GM21381 (cell line): ENCODE results near the gene ETHE1.
"Not testable (repeated sequence)": the region's sequence is repeated elsewhere in the genome, so short reads cannot be mapped to it uniquely, and the experiment has no call there.

ENCODE experiments used
- ATAC-seq: cut with Tn5 transposase; IDR thresholded peaks from one replicate; pipeline ENCODE4 v1.9.1; 2021; ENCODE audit warnings: mild to moderate bottlenecking, moderate library complexity; ENCODE audit not compliant: unreplicated experiment

The ETHE1 gene

GRCh38 chr19:43552616-43553015, 25.6 kb upstream of the ETHE1 start:
- ATAC-seq = no peak

- no peak for ATAC-seq
Observed at GRCh38 chr19:43552198-43552450, 25.1 kb upstream of the ETHE1 start.

DNA sequence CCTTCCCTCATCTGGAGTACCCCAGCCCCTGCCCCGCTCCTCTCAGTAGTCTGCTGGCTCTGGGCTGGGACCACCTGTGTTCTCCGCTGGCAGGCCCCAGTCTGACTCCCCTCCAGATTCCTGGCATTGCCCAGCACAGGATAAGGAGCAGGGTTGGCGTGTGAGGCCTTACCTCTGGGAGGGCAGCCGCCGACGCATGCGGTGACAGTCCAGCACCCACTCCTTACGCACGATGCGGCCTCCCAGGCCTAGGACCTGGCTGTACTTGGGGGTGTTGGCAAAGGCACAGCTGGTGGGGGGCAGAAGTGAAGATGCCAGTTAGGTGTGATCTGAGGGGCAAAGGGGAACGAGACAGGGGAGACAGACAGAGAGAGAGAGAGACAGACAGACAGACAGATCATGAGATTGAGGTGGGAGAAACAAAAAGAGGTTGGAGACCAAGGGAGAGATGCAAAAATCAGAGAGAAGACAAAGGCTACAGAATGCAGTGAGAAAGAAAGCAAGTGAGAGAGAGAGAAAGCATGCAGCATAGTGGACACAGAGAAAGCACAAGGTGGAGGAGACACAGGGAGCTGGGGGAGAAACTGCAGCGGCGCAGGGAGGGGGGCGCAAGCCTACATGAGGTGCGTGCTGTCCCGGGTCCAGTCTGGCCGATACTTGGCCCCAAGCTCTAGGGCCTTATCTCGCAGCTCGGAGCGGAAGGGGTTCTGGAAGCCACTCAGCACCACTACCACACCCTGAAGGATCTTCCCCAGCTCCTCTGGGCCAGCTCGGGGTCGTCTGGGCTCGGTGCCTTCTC, 24.6 kb upstream of the ETHE1 start:
- ATAC-seq = no peak

DNA sequence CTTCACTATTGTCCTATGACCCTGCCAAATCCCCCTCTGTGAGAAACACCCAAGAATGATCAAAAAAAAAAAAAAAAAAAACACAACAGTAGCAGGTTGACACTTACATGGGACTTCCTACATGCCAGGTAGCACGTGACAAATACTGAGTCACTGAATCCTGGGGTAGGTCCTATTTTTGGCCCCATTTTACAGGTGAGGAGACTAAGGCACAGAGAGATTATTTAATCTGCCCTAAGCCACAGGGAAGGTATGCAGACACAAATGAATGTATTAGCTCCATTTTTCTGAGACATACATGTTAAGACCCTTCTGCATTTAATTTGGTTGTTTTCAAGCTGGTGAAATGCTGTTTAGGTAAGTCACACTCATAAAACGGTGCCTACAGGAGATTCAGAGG, 21.7 kb upstream of the ETHE1 start:
- no peak for ATAC-seq

DNA sequence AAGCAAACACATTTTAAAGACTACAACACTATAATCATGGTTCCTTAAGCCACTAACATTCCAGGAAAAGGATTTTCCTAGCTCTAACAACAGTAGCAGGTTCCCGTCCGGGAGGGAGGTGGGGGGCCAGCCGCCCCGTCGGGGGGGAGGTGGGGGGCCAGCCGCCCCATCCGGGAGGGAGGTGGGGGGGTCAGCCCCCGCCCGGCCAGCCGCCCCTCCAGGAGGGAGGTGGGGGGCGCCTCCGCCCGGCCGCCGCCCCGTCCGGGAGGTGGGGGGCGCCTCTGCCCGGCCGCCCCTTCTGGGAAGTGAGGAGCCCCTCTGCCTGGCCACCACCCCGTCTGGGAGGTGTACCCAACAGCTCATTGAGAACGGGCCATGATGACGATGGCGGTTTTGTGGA, 20.9 kb upstream of the ETHE1 start:
- not testable (repeated sequence) for ATAC-seq

GRCh38 chr19:43546581-43546980, 19.6 kb upstream of the ETHE1 start:
- no peak for ATAC-seq

DNA sequence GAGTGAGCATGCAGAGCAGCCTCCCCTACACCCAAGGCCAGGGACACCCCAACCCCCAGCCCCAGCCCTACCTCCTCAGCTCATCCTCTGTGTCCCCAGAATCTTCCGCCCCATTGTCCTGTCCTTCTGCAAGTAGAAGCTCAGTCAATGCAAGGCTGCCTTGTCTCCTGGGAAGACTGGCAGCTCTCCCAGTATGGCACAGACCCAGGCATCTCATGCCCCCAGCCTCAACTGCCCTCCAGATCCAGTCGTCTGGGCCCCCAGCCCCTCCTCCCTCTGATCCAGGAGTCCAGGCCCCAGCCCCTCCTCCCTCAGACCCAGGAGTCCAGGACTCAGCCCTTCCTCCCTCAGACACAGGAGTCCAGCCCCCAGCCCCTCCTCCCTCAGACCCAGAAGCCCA, 19.0 kb upstream of the ETHE1 start:
- ATAC-seq = no peak

GRCh38 chr19:43545276-43545675, 18.3 kb upstream of the ETHE1 start:
- no peak for ATAC-seq

DNA sequence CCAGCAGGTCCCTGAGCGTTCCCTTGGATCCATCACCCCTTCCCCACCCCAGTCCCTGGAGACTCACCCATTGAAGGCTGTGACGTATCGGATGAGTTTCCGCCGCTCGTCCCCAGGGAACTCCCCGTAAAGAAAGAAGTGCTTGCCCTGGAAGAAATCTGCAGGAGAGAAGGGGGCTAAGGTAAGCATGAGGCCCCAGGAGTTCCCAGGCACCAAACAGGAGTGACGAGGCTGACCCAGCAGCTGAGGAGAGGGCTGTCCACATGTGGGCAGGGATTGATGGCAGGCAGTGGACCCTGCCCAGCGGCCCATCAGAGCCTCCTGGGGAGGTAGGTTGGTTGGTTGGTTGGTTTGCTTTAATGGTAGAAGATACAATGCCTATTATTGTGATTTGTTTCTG, 17.1 kb upstream of the ETHE1 start:
- no peak for ATAC-seq

- no peak for ATAC-seq
Observed at GRCh38 chr19:43541920-43542650, 15.1 kb upstream of the ETHE1 start.

DNA sequence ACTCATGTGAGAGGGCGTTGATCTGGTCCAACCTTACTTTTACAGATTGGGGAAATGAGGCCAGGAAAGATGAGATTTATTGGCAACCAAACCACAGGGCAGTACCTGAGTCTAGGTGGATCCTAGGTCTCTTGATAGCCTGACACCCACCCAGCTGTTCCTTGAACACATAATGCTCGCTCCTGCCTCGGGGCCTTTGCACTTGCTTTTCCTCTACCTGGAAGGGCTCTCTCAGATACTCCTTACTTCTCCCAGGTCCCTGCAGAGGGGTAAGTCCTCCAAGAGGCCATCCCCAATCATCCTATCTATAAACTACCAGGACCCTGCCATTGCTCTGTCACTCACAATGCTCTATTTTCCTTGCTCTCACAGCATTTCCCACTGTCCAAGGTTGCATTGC, 13.4 kb upstream of the ETHE1 start:
- ATAC-seq = no peak

GRCh38 chr19:43538922-43539321, 11.9 kb upstream of the ETHE1 start:
- ATAC-seq = no peak

- no peak for ATAC-seq
Observed at GRCh38 chr19:43534816-43535761, 8.1 kb upstream of the ETHE1 start.

- ATAC-seq = no peak
Observed at GRCh38 chr19:43534305-43534815, 7.4 kb upstream of the ETHE1 start.

GRCh38 chr19:43533546-43534304, 6.7 kb upstream of the ETHE1 start:
- ATAC-seq = peak; percentile 53

DNA sequence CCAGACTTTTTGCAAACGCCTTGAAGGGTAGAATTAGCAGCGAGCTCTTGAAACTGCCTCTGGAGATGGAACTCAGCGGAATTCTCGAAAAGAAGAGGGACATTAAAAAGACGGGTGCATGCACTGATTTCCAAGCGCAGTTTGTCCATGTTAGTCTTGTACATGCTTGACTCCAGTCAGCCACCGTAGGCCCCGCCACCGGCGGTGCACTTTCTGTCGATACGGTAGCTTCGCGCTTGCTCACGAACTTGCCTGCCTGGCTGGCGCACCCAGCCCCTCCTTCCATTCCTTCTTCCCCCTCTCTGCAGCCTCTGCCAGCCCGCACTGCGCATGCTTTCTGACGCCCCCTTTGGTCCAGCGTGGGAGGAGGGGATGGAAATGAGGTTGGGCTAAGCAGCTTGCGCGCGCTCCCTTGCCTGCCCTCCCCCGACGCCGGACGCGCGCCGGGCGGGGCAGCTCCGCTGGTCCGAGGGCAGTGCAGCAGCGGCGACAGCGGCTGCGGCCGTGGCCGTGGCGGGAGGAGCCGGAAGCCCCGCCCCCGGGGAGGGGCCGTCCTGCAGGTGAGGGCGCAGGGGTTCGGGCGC, 6.1 kb upstream of the ETHE1 start, which contains the start of gene ZNF575:
ZNF575 (plus strand) TSS at position 227 of the 584 bp plus-strand sequence. CDS start 1,235 bp downstream, outside the sequence.
- ATAC-seq = peak; percentile 64

DNA sequence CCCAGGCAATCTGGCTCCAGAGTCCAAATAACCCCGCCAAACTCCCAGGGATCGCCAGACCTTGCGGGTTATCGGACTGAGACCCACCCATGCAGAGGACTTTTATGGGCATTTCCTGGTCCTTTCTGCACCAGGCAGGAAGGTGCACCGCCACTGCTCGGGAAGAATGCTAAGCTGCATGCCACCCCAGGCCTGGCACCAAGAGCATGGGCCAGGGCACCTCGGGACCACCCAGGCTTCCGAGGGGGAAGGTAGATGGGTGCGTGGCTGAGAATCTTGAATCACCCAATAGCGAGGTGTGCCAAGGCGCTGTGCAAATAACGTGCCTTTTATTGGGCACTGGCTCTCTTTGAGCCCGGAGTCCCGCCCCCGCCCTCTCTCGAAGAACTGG, 5.6 kb upstream of the ETHE1 start:
- ATAC-seq = no peak

DNA sequence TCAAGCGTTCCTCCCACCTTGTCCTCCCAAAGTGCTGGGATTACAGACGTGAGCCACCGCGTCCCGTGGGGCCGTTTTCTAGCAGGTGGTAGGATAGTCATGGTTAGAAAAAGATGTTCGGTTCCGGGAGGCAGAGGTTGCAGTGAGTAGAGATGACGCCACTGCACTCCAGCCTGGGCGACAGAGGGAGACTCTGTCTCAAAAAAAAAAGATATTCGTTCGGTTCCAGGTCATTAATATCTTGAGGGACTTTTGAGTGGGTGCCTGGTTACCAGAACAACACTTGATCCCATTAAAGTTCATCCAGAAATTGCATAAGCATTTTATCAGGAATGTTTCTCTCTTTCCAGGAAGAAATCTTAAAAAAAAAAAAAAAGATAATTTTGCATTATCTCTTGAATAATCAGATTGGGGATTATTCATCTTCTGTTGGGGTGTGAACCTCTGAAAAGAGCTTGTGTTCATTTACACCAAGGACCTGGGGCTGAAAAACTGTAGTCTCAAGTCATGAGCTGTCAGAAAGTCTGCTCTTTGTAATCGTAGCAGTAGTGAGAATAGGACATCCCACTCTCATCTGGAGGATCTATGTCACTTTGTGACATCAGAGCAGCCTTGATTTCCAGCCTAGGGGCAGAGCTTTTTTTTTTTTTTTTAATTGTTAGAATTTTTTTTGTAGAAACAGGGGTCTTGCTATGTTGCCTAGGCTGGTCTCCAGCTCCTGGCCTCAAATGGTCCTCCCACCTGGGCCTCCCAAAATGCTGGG, 1.0 kb upstream of the ETHE1 start:
- ATAC-seq = no peak
